Epithelial cell of proximal tubule (primary cell): Measurements from ENCODE around the gene MVB12B. TPM values are rescaled to one million over a fixed set of nuclear protein-coding genes. Genes with fewer than 3 reads are reported as not detected.

ENCODE experiments used
- DNase-seq: peaks from one replicate; pipeline ENCODE4 v3.0.0-alpha.2; 2011; ENCODE audit warnings: low read depth
- H3K4me3 ChIP-seq: 2 replicates; pipeline ENCODE4 v1.5.1; 2011; ENCODE audit warnings: low read depth, mild to moderate bottlenecking, low read length
- total RNA-seq: library from RNA; depleted of rRNA; stranded (reverse); fragments of >200 nt; gene quantifications from 2 replicates; pipeline ENCODE4 v1.2.3, GENCODE V29; 2015
- TF ChIP-seq, protein P1 (sequence below): conservative IDR thresholded peaks from 2 replicates; pipeline ENCODE4 v1.5.1; 2012; ENCODE audit warnings: low read depth, mild to moderate bottlenecking, low read length

Gene MVB12B
- total RNA-seq, 1 donor from 2014 or later: 6.1 TPM

- TF ChIP-seq, protein P1, sequence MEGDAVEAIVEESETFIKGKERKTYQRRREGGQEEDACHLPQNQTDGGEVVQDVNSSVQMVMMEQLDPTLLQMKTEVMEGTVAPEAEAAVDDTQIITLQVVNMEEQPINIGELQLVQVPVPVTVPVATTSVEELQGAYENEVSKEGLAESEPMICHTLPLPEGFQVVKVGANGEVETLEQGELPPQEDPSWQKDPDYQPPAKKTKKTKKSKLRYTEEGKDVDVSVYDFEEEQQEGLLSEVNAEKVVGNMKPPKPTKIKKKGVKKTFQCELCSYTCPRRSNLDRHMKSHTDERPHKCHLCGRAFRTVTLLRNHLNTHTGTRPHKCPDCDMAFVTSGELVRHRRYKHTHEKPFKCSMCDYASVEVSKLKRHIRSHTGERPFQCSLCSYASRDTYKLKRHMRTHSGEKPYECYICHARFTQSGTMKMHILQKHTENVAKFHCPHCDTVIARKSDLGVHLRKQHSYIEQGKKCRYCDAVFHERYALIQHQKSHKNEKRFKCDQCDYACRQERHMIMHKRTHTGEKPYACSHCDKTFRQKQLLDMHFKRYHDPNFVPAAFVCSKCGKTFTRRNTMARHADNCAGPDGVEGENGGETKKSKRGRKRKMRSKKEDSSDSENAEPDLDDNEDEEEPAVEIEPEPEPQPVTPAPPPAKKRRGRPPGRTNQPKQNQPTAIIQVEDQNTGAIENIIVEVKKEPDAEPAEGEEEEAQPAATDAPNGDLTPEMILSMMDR: no peak
- no peak overlapping the region for H3K4me3 ChIP-seq
- no peak for DNase-seq
Measured at GRCh38 chr9:126417684-126418083, 91.1 kb downstream of the MVB12B start.

GRCh38 chr9:126418608-126419007 lies 92.0 kb downstream of the MVB12B start:
- no peak overlapping the region for H3K4me3 ChIP-seq
- DNase-seq: no peak
- TF ChIP-seq, protein P1: no peak

DNA sequence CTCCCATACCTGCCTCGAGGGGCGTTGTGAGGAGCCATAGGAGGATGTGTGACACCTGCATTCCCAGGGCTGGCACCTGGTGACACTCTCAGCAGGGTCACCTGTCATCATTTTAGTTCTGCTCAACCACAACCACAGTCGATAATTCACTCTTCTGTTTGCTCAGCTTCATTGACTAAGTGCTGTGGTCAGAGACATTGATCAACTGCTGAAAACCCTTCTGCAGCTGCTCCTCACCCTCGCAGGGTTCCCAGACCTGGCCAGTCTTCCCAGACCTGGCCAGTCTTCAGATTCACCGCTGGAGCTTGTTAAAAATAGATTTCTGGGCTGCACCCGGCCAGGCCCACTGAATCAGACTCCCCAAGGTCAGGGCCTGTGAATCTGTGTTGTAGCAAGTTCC lies 92.8 kb downstream of the MVB12B start:
- TF ChIP-seq, protein P1: no peak
- no peak for DNase-seq
- H3K4me3 ChIP-seq: no peak overlapping the region

GRCh38 chr9:126420135-126420534 lies 93.5 kb downstream of the MVB12B start:
- TF ChIP-seq, protein P1: no peak
- H3K4me3 ChIP-seq: no peak overlapping the region
- DNase-seq: no peak

GRCh38 chr9:126420643-126421564 lies 94.3 kb downstream of the MVB12B start:
- no peak overlapping the region for H3K4me3 ChIP-seq
- no peak for DNase-seq
- TF ChIP-seq, protein P1: no peak

DNA sequence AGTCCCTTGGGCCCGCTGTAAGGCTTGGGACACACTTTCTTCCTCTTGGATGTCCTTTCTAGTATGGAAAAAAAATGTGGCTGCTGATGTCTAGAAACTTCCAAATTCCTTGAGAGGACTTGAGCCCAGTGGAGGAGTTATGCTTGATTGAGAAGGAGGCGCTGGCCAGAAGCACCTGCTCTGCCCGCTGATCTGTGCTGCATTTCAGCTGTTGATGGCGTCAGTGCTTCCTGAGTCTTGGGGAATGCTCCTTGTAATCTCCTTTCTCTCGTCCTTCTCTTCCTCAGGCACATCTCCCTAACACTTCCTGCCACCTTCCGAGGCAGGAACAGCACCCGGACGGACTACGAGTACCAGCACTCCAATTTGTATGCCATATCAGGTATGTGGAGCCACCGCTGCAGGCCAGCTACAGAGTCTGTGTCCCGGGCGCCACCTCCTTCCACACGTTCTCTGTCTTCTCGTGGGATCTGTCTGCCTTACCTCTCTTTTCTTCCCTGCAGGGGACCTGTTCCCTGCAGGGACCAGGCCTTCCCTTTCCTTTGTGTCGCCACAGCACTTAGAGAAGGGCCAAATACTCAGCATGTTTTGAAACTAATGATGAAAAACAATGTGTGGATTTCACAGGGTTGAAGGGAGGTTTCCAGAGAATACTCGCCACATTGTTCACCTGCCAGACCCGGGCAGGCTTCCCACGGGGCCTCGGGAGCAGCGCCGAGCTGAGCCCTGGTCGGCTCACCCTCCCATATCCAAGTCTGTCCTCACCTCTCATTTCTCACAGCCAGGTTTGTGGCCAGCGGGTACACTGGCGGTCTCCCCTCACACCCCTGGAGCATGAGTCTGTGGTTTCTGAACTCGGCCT lies 95.2 kb downstream of the MVB12B start:
- no peak for DNase-seq
- TF ChIP-seq, protein P1: no peak

More for the DNA sequence above, 95.2 kb downstream of the MVB12B start:
- no peak overlapping the region for H3K4me3 ChIP-seq
